Neural cell (in vitro differentiated cells): ENCODE data around the gene MTERF2. TPM values are rescaled to one million over a fixed set of nuclear protein-coding genes. Genes with fewer than 3 reads are reported as not detected.

ENCODE experiments used
- H2AFZ ChIP-seq: fragments of 200-600, 300-800 bp; sonication (generic), shearing (Covaris generic); 2 replicates; pipeline ENCODE4 v1.6.0; 2014; ENCODE audit warnings: low read depth, mild to moderate bottlenecking, antibody characterized with exemption, low read length, moderate library complexity
- H3F3A ChIP-seq: fragments of 200-600 bp; shearing (Covaris generic); 2 replicates; pipeline ENCODE4 v1.6.1; 2016; ENCODE audit warnings: mild to moderate bottlenecking, moderate library complexity, mixed read lengths, antibody characterized with exemption, low read length; ENCODE audit not compliant: insufficient read depth, poor library complexity, severe bottlenecking
- H3K27ac ChIP-seq: fragments of 200-600, 300-800 bp; sonication (generic), shearing (Covaris generic); 2 replicates; pipeline ENCODE4 v1.5.1; 2014; ENCODE audit warnings: mild to moderate bottlenecking, low read length, moderate library complexity
- H3K27me3 ChIP-seq: fragments of 300-800, 200-600 bp; sonication (generic), shearing (Covaris generic); 2 replicates; pipeline ENCODE4 v1.6.0; 2014; ENCODE audit warnings: mild to moderate bottlenecking, low read depth, low read length, moderate library complexity; ENCODE audit not compliant: insufficient read depth
- H3K36me3 ChIP-seq: fragments of 300-800, 200-600 bp; sonication (generic), shearing (Covaris generic); 2 replicates; pipeline ENCODE4 v1.5.1; 2014; ENCODE audit warnings: mild to moderate bottlenecking, antibody characterized with exemption, low read length, moderate library complexity; ENCODE audit not compliant: insufficient read depth
- H3K4me2 ChIP-seq: fragments of 300-800, 200-600 bp; sonication (generic), shearing (Covaris generic); 2 replicates; pipeline ENCODE4 v1.6.0; 2014; ENCODE audit warnings: mild to moderate bottlenecking, low read length
- H3K4me3 ChIP-seq: fragments of 300-800, 200-600 bp; sonication (generic), shearing (Covaris generic); 2 replicates; pipeline ENCODE4 v1.5.1; 2014; ENCODE audit warnings: mild to moderate bottlenecking, low read length, moderate library complexity
- H3K79me2 ChIP-seq: fragments of 200-600 bp; shearing (Covaris generic); replicated peaks from 2 replicates; pipeline ENCODE4 v1.6.0; 2014; ENCODE audit warnings: mild to moderate bottlenecking, low read length, moderate library complexity; ENCODE audit not compliant: insufficient read depth
- H3K9ac ChIP-seq: fragments of 300-800, 200-600 bp; sonication (generic), shearing (Covaris generic); 2 replicates; pipeline ENCODE4 v1.6.1; 2016; ENCODE audit warnings: mild to moderate bottlenecking, low read length, mixed read lengths
- H3K9me2 ChIP-seq: fragments of 200-600 bp; shearing (Covaris generic); 2 replicates; pipeline ENCODE4 v1.6.1; 2016; ENCODE audit warnings: mild to moderate bottlenecking, low read length, mixed read lengths; ENCODE audit not compliant: insufficient read depth
- H3K9me3 ChIP-seq: fragments of 200-600, 300-800 bp; sonication (generic), shearing (Covaris generic); 2 replicates; pipeline ENCODE4 v1.6.1; 2016; ENCODE audit warnings: mild to moderate bottlenecking, mixed run types, low read length, moderate library complexity, mixed read lengths
- H4K20me1 ChIP-seq: fragments of 200-600 bp; shearing (Covaris generic); 2 replicates; pipeline ENCODE4 v1.6.1; 2016; ENCODE audit warnings: mild to moderate bottlenecking, mixed run types; ENCODE audit not compliant: insufficient read depth
- CTCF ChIP-seq: fragments of 450-650 bp; IDR thresholded peaks from 2 replicates; pipeline ENCODE4 v1.5.1; 2014; ENCODE audit warnings: antibody characterized with exemption, mild to moderate bottlenecking, moderate library complexity; ENCODE audit not compliant: poor library complexity, severe bottlenecking
- EP300 ChIP-seq: fragments of 450-650 bp; conservative IDR thresholded peaks from 2 replicates; pipeline ENCODE4 v1.6.1; 2014; ENCODE audit warnings: antibody characterized with exemption, mild to moderate bottlenecking, moderate library complexity; ENCODE audit not compliant: poor library complexity, severe bottlenecking
- EZH2 ChIP-seq: fragments of 200-600, 300-800 bp; shearing (Covaris generic), sonication (generic); IDR thresholded peaks from 2 replicates; pipeline ENCODE4 v1.6.1; 2014; ENCODE audit warnings: antibody characterized with exemption, low read length, borderline replicate concordance, mild to moderate bottlenecking; ENCODE audit not compliant: insufficient read depth, poor library complexity, severe bottlenecking
- MXI1 ChIP-seq: fragments of 450-650 bp; conservative IDR thresholded peaks from 2 replicates; pipeline ENCODE4 v1.6.1; 2014; ENCODE audit warnings: antibody characterized with exemption, mild to moderate bottlenecking; ENCODE audit not compliant: poor library complexity, severe bottlenecking
- POLR2AphosphoS5 ChIP-seq: IDR thresholded peaks from 2 replicates; pipeline ENCODE4 v1.6.1; 2012
- RAD21 ChIP-seq: fragments of 450-650 bp; conservative IDR thresholded peaks from 2 replicates; pipeline ENCODE4 v1.6.1; 2014; ENCODE audit warnings: antibody characterized with exemption, mild to moderate bottlenecking, moderate library complexity
- REST ChIP-seq: IDR thresholded peaks from 2 replicates; pipeline ENCODE4 v1.6.1; 2012; ENCODE audit warnings: borderline replicate concordance
- SMC3 ChIP-seq: fragments of 450-650 bp; conservative IDR thresholded peaks from 2 replicates; pipeline ENCODE4 v1.6.1; 2014; ENCODE audit warnings: antibody characterized with exemption, mild to moderate bottlenecking, moderate library complexity; ENCODE audit not compliant: poor library complexity
- TAF1 ChIP-seq: IDR thresholded peaks from 2 replicates; pipeline ENCODE4 v1.6.1; 2012; ENCODE audit warnings: low read depth
- polyA plus RNA-seq: library from polyadenylated mRNA; depleted of rRNA; stranded (reverse); fragments of >200 nt; gene quantifications from 2 replicates; pipeline ENCODE4 v1.2.3, GENCODE V29; 2014

MTERF2 gene
- polyA plus RNA-seq, 1 donor from 2014 or later = 47.8 TPM

GRCh38 chr12:106980944-106981343 is 6.0 kb downstream of the MTERF2 start:
- H2AFZ ChIP-seq = no peak overlapping the region
- no peaks in the 10 kb centered on the region for H3K9me2 ChIP-seq
- no peak overlapping the region for H3K27ac ChIP-seq

GRCh38 chr12:106978035-106978800 is 8.7 kb downstream of the MTERF2 start:
- Histone ChIP-seq H3K4me3 (no peak overlapping the region), H4K20me1 (no peaks in the 10 kb centered on the region), H3K27ac (no peak overlapping the region), H3K27me3 (no peaks in the 10 kb centered on the region), H3K9me3 (no peaks in the 10 kb centered on the region), H3K9me2 (no peaks in the 10 kb centered on the region), H3K4me2 (no peak overlapping the region), H3K79me2 (no peaks in the 10 kb centered on the region), H3K36me3 (no peaks in the 10 kb centered on the region), H3F3A (no peaks in the 10 kb centered on the region), H2AFZ (no peak overlapping the region), H3K9ac (no peak overlapping the region)
- no peak for TF ChIP-seq RAD21
- no peak for TF ChIP-seq POLR2AphosphoS5
- no peak for TF ChIP-seq REST
- no peak for TF ChIP-seq SMC3
- no peak for TF ChIP-seq EZH2
- TF ChIP-seq MXI1 = no peak
- no peak for TF ChIP-seq EP300
- TF ChIP-seq TAF1 = no peak
- TF ChIP-seq CTCF = no peak

More at GRCh38 chr12:106980944-106981343, 6.0 kb downstream of the MTERF2 start:
- peaks cover 4% of the 10 kb centered on the region for H3K36me3 ChIP-seq
- no peaks in the 10 kb centered on the region for H3K27me3 ChIP-seq
- H3K4me2 ChIP-seq = no peak overlapping the region
- no peak overlapping the region for H3K9ac ChIP-seq
- H3F3A ChIP-seq = no peaks in the 10 kb centered on the region
- TF ChIP-seq SMC3 (no peak), POLR2AphosphoS5 (no peak), TAF1 (no peak), EP300 (no peak), REST (no peak), EZH2 (no peak)
- no peaks in the 10 kb centered on the region for H4K20me1 ChIP-seq
- no peaks in the 10 kb centered on the region for H3K9me3 ChIP-seq
- no peaks in the 10 kb centered on the region for H3K79me2 ChIP-seq
- H3K4me3 ChIP-seq = no peak overlapping the region
